Ascending aorta (tissue), 2 donors: ENCODE measurements around the gene OR6C76. TPM values are rescaled to one million over a fixed set of nuclear protein-coding genes. Genes with fewer than 3 reads are reported as not detected.

Source experiments
- DNase-seq, 2 donors: peaks; one replicate each; pipeline ENCODE4 v3.0.0-alpha.2; 2019; ENCODE audit warnings: low spot score in 2 of 2
- H3K27ac ChIP-seq, 2 donors: fragments of 200-600 bp; sonication (generic); one replicate each; pipeline ENCODE4 v1.5.1; 2016 to 2017; ENCODE audit warnings: mild to moderate bottlenecking in 1 of 2
- H3K27me3 ChIP-seq: fragments of 200-600 bp; sonication (generic); one replicate; pipeline ENCODE4 v1.5.1; 2017
- H3K36me3 ChIP-seq, 2 donors: fragments of 200-600 bp; sonication (generic); one replicate each; pipeline ENCODE4 v1.5.1; 2016
- H3K4me1 ChIP-seq, 2 donors: fragments of 200-600 bp; sonication (generic); one replicate each; pipeline ENCODE4 v1.5.1; 2016 to 2017; ENCODE audit warnings: mild to moderate bottlenecking in 1 of 2
- H3K4me3 ChIP-seq, 2 donors: fragments of 200-600 bp; sonication (generic); one replicate each; pipeline ENCODE4 v1.5.1; 2016 to 2017; ENCODE audit warnings: mild to moderate bottlenecking in 1 of 2
- H3K9me3 ChIP-seq, 2 donors: fragments of 200-600 bp; sonication (generic); one replicate each; pipeline ENCODE4 v1.5.1; 2016
- intact Hi-C: fragments of 100-400 bp; cut with DNase I; formaldehyde crosslinking; loops from one replicate; pipeline ENCODE4 v1.15.1; 2023
- total RNA-seq: library from RNA; depleted of rRNA; stranded (reverse); fragments of >200 nt; gene quantifications from one replicate; pipeline ENCODE4 v1.1.0, GENCODE V29; 2016
- TF ChIP-seq, protein P1 (sequence below), 3 experiments: fragments of 200-600 bp in 2 of 3; fragments of 450-650 bp in 1 of 3; sonication (generic) in 2 of 3; IDR thresholded peaks; one replicate each; pipeline ENCODE4 v1.5.1; 2016 to 2019; ENCODE audit warnings: antibody characterized with exemption in 3 of 3, mild to moderate bottlenecking in 1 of 3, moderate library complexity in 1 of 3

The OR6C76 gene
- total RNA-seq, 1 donor from 2014 or later: not detected

DNA sequence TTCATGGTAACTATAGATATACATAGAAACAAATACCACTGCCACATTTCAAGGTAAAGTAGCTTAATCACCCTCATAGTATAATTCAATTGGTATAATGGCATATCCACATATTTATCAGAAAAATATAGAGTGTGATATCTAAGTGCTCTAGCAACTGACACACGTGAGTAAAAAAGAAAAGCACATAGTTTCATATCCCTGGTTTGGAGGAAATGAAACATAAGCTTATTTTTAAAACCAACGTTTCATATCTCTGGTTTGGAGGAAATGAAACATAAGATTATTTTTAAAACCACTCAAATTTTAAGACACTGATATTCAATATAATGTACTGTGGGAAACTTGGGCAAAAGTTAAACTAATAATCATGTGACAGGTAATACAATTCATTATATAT lies 41.8 kb downstream of the OR6C76 start:
- Histone ChIP-seq H3K27me3 (no peaks in the 10 kb centered on the region), H3K36me3 (no peaks in the 10 kb centered on the region), H3K27ac (no peak overlapping the region), H3K4me3 (no peak overlapping the region), H3K4me1 (no peaks in the 10 kb centered on the region), H3K9me3 (no peaks in the 10 kb centered on the region)
- TF ChIP-seq, protein P1, sequence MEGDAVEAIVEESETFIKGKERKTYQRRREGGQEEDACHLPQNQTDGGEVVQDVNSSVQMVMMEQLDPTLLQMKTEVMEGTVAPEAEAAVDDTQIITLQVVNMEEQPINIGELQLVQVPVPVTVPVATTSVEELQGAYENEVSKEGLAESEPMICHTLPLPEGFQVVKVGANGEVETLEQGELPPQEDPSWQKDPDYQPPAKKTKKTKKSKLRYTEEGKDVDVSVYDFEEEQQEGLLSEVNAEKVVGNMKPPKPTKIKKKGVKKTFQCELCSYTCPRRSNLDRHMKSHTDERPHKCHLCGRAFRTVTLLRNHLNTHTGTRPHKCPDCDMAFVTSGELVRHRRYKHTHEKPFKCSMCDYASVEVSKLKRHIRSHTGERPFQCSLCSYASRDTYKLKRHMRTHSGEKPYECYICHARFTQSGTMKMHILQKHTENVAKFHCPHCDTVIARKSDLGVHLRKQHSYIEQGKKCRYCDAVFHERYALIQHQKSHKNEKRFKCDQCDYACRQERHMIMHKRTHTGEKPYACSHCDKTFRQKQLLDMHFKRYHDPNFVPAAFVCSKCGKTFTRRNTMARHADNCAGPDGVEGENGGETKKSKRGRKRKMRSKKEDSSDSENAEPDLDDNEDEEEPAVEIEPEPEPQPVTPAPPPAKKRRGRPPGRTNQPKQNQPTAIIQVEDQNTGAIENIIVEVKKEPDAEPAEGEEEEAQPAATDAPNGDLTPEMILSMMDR (IDR thresholded peaks at IDR 0.05): no peak
- no peak for DNase-seq
- intact Hi-C loops: no loop called here

DNA sequence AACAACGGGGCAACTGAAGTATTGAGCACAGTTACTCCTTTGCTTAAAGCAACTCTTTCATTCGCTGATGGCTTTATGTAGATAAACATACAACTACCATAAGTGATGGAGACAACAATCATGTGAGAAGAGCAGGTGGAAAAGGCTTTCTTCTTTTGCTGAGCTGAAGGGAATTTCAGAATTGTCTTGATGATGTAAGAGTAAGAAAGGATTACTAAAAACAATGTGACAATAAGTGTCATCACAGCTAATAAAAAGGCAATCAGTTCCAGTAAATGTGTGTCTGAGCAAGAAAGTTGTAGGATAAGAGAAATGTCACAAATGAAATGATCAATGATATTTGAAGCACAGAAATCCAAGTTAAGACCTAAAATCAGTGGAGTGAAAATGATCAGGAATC lies 43.2 kb downstream of the OR6C76 start:
- intact Hi-C loops: no loop called here
- H3K4me1 ChIP-seq: no peaks in the 10 kb centered on the region
- TF ChIP-seq, protein P1 (IDR thresholded peaks at IDR 0.05): no peak
- H3K9me3 ChIP-seq: no peaks in the 10 kb centered on the region
- H3K36me3 ChIP-seq: no peaks in the 10 kb centered on the region
- no peak overlapping the region for H3K4me3 ChIP-seq
- no peak overlapping the region for H3K27ac ChIP-seq
- no peak for DNase-seq
- no peaks in the 10 kb centered on the region for H3K27me3 ChIP-seq

DNA sequence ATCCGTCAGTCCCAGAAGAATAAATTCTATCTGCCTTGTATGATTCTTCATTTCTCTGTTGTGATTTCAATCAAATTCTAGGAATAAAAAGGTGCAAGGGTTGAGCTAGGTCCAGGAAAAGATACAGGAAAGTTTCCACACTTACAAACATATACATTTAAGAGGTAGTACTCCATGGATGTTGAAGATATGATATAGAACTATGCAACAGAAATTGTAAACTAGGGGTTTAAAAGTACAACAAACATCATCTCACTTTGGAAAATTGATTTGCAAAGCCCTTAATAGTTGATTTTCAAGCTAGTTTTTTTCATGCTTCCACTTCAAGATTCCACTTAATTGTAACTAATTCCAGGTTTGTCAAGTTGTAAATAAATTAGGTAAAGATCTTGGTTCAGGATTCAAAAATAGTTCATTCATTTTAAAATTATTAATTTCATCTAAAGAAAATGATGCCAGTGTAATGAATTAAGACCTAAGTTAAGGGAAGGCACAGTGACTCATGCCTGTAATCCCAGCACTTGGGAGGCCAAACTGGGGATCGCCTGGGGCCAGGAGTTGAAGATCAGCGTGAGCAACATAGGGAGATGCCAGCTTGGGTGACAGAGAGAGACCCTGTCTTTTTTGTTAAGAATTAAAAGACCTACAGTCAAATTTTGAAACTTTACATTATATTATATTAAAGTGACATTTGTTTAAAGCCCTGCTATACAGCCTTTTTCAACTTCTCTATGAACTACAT lies 44.2 kb downstream of the OR6C76 start, which contains the start of gene OR6C70:
Gene OR6C70 (minus strand): TSS at position 51 of the 742 bp plus-strand sequence. CDS start 0 bp downstream, at position 51.
- TF ChIP-seq, protein P1 (IDR thresholded peaks at IDR 0.05): no peak
- Histone ChIP-seq H3K27me3 (no peaks in the 10 kb centered on the region), H3K9me3 (no peaks in the 10 kb centered on the region), H3K36me3 (no peaks in the 10 kb centered on the region), H3K4me3 (no peak within 1 kb of the TSS), H3K4me1 (no peaks in the 10 kb centered on the region), H3K27ac (no peak within 1 kb of the TSS)
- no peak for DNase-seq
- intact Hi-C loops: no loop called here

DNA sequence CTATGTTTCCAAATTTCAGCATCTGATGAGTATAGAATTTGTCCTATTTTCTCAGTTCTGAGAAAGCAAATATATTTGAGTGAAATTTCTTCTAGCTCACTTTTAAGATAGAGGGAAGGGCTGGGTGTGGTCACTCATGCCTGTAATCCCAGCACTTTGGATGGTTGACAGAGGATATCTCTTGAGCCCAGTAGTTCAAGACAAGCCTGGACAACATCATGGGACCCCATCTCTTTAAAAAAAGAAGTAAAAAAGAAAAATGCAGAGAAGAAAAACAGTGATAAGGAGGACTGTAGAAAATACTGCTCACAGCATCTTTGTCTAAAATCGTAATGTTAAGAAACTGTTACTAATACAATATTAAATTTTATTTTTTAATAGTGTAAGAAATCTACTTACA lies 46.2 kb downstream of the OR6C76 start:
- Histone ChIP-seq H3K27ac (no peak overlapping the region), H3K9me3 (no peaks in the 10 kb centered on the region), H3K4me3 (no peak overlapping the region), H3K4me1 (no peaks in the 10 kb centered on the region), H3K36me3 (no peaks in the 10 kb centered on the region), H3K27me3 (no peaks in the 10 kb centered on the region)
- no peak for DNase-seq
- intact Hi-C loops: no loop called here
- TF ChIP-seq, protein P1 (IDR thresholded peaks at IDR 0.05): no peak

Other genes starting within 250 kb of the OR6C76 start
- not detected for gene OR10A7, start 205.2 kb upstream of the OR6C76 start, total RNA-seq
- not detected for gene OR6C74, start 181.6 kb upstream of the OR6C76 start, total RNA-seq
- not detected for gene OR6C6, start 129.7 kb upstream of the OR6C76 start, total RNA-seq
- not detected for gene OR6C1, start 111.9 kb upstream of the OR6C76 start, total RNA-seq
- gene OR6C3, start 95.5 kb upstream of the OR6C76 start, total RNA-seq: not detected
- gene OR6C75, start 63.3 kb upstream of the OR6C76 start, total RNA-seq: not detected
- gene OR6C65, start 25.7 kb upstream of the OR6C76 start, total RNA-seq: not detected
- not detected for gene OR6C2, start 17.8 kb downstream of the OR6C76 start, total RNA-seq
- gene OR6C70, start 43.9 kb downstream of the OR6C76 start, total RNA-seq: not detected
- not detected for gene OR6C68, start 66.1 kb downstream of the OR6C76 start, total RNA-seq
- gene OR6C4, start 123.3 kb downstream of the OR6C76 start, total RNA-seq: not detected
- not detected for gene OR2AP1, start 146.2 kb downstream of the OR6C76 start, total RNA-seq
- not detected for gene OR10P1, start 210.6 kb downstream of the OR6C76 start, total RNA-seq